Ovary (tissue), 9 donors: ENCODE measurements around the gene RGS7. TPM values are rescaled to one million over a fixed set of nuclear protein-coding genes. Genes with fewer than 3 reads are reported as not detected.

Source experiments
- DNase-seq, 5 donors: peaks; one replicate each; pipeline ENCODE4 v3.0.0-alpha.2; 2019 to 2020
- H3K27ac ChIP-seq, 2 donors: fragments of 200-600 bp; one replicate each; pipeline versions ENCODE4 v1.5.1 to v1.8.0; 2019 to 2022
- H3K27me3 ChIP-seq: fragments of 200-600 bp; one replicate; pipeline ENCODE4 v1.8.0; 2022
- H3K36me3 ChIP-seq: fragments of 200-600 bp; sonication (generic); one replicate; pipeline ENCODE4 v1.5.1; 2019
- H3K4me1 ChIP-seq: one replicate; pipeline ENCODE4 v1.8.1; 2013; ENCODE audit warnings: mild to moderate bottlenecking, moderate library complexity; ENCODE audit not compliant: insufficient read depth
- H3K4me3 ChIP-seq: fragments of 200-600 bp; sonication (generic); one replicate; pipeline ENCODE4 v1.5.1; 2017
- H3K9me3 ChIP-seq, 2 donors: fragments of 200-600 bp in 1 of 2; sonication (generic) in 1 of 2; one replicate each; pipeline versions ENCODE4 v1.5.1 to v1.8.1; 2013 to 2019; ENCODE audit warnings: mild to moderate bottlenecking in 1 of 2, moderate library complexity in 1 of 2
- EP300 ChIP-seq: sonication (generic); formaldehyde crosslinking; IDR thresholded peaks from one replicate; pipeline ENCODE4 v1.6.1; 2017; ENCODE audit warnings: antibody characterized with exemption
- POLR2A ChIP-seq: fragments of 450-650 bp; IDR thresholded peaks from one replicate; pipeline ENCODE4 v1.6.1; 2017; ENCODE audit warnings: antibody characterized with exemption, mild to moderate bottlenecking, moderate library complexity
- whole genome bisulfite sequencing, 3 donors: extraction: QIAGEN DNeasy Blood & Tissue Kit in 1 of 3; methylation state at CpG; one replicate each; pipeline versions ENCODE4 v1.1.5 to v1.1.7; 2013 to 2017; 5-methylcytosine and 5-hydroxymethylcytosine counted together
- intact Hi-C, 4 donors: fragments of 100-400 bp; cut with DNase I; formaldehyde crosslinking; loops; one replicate each; pipeline versions ENCODE4 v1.11.0 to v1.15.1; 2022 to 2023
- polyA plus RNA-seq, 2 donors: library from polyadenylated mRNA; stranded (reverse); fragments of 200-250 nt in 1 of 2; fragments of 350-450 nt in 1 of 2; fragmentation: Illumina TruSeq in 1 of 2; extraction: RNeasy Lipid Tissue Mini Kit (QIAGEN cat#74804) in 1 of 2; gene quantifications; one replicate each; pipeline ENCODE4 v1.2.3, GENCODE V29; 2013 to 2014
- total RNA-seq, 7 donors: library from RNA; depleted of rRNA in 2 of 7; stranded (reverse); fragments of >200 nt in 2 of 7; fragmentation: NEBNext Ultra II Directional in 3 of 7; extraction: Animal tissue kit (Norgen Biotek cat#: 25700) in 3 of 7; gene quantifications; one replicate each; pipeline versions ENCODE4 v1.1.0 to v1.2.4, GENCODE V29; 2016 to 2023
- TF ChIP-seq, protein P1 (sequence below), 3 donors: fragments of 450-650 bp in 2 of 3; fragments of 200-600 bp in 1 of 3; IDR thresholded peaks; one replicate each; pipeline versions ENCODE4 v1.5.1 to v1.8.0; 2016 to 2022; ENCODE audit warnings: antibody characterized with exemption in 3 of 3, mild to moderate bottlenecking in 1 of 3
- donor health status: DM: no; HTN: no; CAD: no; lungs with moderate emphysema.
- donor health status: DM: no; HTN: no; CAD: no.
- donor health status: Bipolar disorder and iron deficiency.
- donor health status: DM: yes; HTN: yes; CAD: no.
- donor health status: DM: no; HTN: no; CAD: no.
- donor health status: DM: yes; HTN: yes; CAD: no.

The RGS7 gene
- total and polyA plus RNA-seq, 9 donors = 0.10 to 1.00 (median 0.37) TPM; not detected in 1

DNA sequence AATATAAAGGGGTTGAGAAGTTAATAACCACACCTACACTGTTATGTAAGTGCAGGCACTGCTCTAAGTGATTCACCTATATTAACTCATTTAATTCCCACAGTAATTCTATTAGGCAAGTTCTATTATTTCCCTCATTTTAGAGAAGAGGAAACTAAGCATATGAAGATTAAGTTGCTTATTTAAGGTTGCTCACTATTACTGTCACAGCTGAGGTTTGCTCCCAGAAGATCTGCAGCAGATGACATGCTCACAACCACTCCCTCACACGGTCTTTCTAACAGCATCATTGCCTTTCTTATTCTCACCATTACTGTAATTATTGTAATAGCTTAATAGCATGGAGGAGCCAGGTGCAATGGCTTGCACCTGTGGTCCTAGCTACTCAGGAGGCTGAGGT, 548.6 kb downstream of the RGS7 start:
- TF ChIP-seq POLR2A (no peak), EP300 (no peak)
- TF ChIP-seq, protein P1, sequence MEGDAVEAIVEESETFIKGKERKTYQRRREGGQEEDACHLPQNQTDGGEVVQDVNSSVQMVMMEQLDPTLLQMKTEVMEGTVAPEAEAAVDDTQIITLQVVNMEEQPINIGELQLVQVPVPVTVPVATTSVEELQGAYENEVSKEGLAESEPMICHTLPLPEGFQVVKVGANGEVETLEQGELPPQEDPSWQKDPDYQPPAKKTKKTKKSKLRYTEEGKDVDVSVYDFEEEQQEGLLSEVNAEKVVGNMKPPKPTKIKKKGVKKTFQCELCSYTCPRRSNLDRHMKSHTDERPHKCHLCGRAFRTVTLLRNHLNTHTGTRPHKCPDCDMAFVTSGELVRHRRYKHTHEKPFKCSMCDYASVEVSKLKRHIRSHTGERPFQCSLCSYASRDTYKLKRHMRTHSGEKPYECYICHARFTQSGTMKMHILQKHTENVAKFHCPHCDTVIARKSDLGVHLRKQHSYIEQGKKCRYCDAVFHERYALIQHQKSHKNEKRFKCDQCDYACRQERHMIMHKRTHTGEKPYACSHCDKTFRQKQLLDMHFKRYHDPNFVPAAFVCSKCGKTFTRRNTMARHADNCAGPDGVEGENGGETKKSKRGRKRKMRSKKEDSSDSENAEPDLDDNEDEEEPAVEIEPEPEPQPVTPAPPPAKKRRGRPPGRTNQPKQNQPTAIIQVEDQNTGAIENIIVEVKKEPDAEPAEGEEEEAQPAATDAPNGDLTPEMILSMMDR (IDR thresholded peaks at IDR 0.05) = no peak
- no peak for DNase-seq
- no peaks in the 10 kb centered on the region for H3K27me3 ChIP-seq
- intact Hi-C loops = no loop called here
- no peaks in the 10 kb centered on the region for H3K36me3 ChIP-seq
- no peak overlapping the region for H3K27ac ChIP-seq
- H3K9me3 ChIP-seq = no peaks in the 10 kb centered on the region
- 58 to 74% (median 67%) methylated on average over 1 of the region's 1 CpG for WGBS, 3 donors
- H3K4me1 ChIP-seq = no peaks in the 10 kb centered on the region
- no peak overlapping the region for H3K4me3 ChIP-seq

DNA sequence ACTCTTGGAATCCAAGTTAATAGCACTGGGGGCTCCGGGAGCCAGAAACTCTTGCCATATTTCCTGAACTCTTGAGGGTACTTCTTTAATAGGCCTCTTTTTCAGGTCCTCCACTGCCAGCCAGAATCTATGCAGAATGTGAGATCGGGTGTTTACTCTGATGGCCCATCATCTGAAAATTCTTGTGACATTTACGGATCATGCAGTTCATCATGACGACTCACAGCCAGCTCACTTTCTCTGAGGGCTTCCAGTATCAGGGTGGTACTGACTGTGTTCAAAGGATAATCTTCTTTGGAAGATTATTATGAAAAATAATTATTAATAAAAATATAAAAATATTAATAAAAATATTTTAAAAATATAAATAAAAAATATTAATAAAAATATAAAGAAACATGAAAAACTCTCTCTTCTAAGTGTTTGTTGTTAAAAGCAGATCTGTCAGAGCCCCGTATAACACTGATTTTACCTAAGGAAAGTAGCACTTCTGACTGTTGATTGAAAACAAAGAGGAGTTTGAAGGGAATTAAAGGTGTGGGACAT, 550.7 kb downstream of the RGS7 start:
- Histone ChIP-seq H3K27me3 (no peaks in the 10 kb centered on the region), H3K4me1 (no peaks in the 10 kb centered on the region), H3K27ac (no peak overlapping the region), H3K4me3 (no peak overlapping the region), H3K9me3 (no peaks in the 10 kb centered on the region), H3K36me3 (no peaks in the 10 kb centered on the region)
- 92 to 93% (median 92%) methylated on average over 5 of the region's 5 CpGs for WGBS, 3 donors
- intact Hi-C loops = no loop called here
- TF ChIP-seq EP300 = no peak
- TF ChIP-seq, protein P1 (IDR thresholded peaks at IDR 0.05) = no peak
- TF ChIP-seq POLR2A = no peak
- no peak for DNase-seq

DNA sequence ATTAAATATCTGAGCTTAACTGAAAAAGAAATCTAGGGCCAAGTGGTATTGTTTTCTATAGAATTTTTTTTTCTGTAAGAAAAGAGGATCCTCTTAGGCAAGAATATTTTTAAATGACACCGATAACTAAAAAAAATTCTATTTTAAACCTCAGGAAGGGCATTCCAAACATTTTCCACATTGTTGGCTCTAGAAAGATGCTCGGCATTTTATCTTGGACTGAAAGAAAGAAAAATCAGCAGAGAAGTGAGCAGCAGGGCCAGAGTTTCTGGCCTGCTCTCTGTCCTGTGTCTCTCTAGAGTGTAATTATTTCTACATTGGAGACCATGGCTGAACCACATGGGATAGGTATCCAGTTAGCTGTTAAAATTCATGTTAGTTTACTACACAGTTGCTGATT, 552.5 kb downstream of the RGS7 start:
- H3K4me1 ChIP-seq = no peaks in the 10 kb centered on the region
- no peak for TF ChIP-seq EP300
- TF ChIP-seq, protein P1 (IDR thresholded peaks at IDR 0.05) = no peak
- no peak for TF ChIP-seq POLR2A

DNA sequence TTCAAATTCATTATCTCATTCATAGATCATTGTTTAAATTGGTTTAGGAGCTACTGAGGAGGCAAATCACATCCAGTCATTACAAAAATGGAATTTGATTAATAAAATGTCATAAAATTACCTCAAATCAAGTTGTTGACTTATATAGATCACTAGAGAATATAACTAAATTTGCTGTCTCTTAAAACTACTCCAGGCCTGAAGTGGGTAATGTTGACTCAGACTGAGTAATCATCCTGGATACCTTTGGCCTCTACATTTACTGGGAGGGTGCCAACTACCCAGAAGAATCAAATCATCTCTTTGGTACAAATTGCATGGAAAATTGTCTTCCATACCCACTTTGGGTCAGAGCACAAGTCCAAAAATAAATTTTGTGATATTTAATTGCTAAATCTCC, 553.9 kb downstream of the RGS7 start:
- Histone ChIP-seq H3K27ac (no peak overlapping the region), H3K27me3 (no peaks in the 10 kb centered on the region), H3K4me3 (no peak overlapping the region), H3K9me3 (no peaks in the 10 kb centered on the region), H3K36me3 (no peaks in the 10 kb centered on the region), H3K4me1 (no peaks in the 10 kb centered on the region)
- TF ChIP-seq EP300 = no peak
- no peak for TF ChIP-seq POLR2A
- TF ChIP-seq, protein P1 (IDR thresholded peaks at IDR 0.05) = no peak
- no peak for DNase-seq
- intact Hi-C loops = no loop called here

More for the DNA sequence above, 552.5 kb downstream of the RGS7 start:
- Histone ChIP-seq H3K27ac (no peak overlapping the region), H3K36me3 (no peaks in the 10 kb centered on the region), H3K9me3 (no peaks in the 10 kb centered on the region), H3K27me3 (no peaks in the 10 kb centered on the region), H3K4me3 (no peak overlapping the region)
- DNase-seq = no peak
- intact Hi-C loops = no loop called here
- WGBS, 3 donors = 2 to 9% (median 5%) methylated on average over 2 of the region's 2 CpGs
